Natural killer cell (primary cell): Measurements from ENCODE around the gene DST. TPM values are rescaled to one million over a fixed set of nuclear protein-coding genes. Genes with fewer than 3 reads are reported as not detected.

ENCODE experiments used
- ATAC-seq, 3 donors: fragments of 150-1000 bp in 2 of 3; fragments of 200-7000 bp in 1 of 3; cut with Tn5 transposase; 1 replicate in 1 of 3; 2 replicates in 2 of 3; pipeline ENCODE4 v1.10.0; 2021; ENCODE audit warnings: mild to moderate bottlenecking in 2 of 3, moderate library complexity in 2 of 3
- DNase-seq, 2 donors: peaks; one replicate each; pipeline versions ENCODE4 v3.0.0 to v3.0.0-alpha.2; 2013 to 2021; ENCODE audit warnings: mixed read lengths in 1 of 2
- H3K27ac ChIP-seq: one replicate; pipeline ENCODE4 v1.5.1; 2013; ENCODE audit warnings: mild to moderate bottlenecking, low read length
- H3K27me3 ChIP-seq: one replicate; pipeline ENCODE4 v1.6.1; 2013; ENCODE audit warnings: low read length; ENCODE audit not compliant: control insufficient read depth, insufficient read depth
- H3K36me3 ChIP-seq: one replicate; pipeline ENCODE4 v1.6.1; 2013; ENCODE audit warnings: low read length; ENCODE audit not compliant: control insufficient read depth, insufficient read depth
- H3K4me1 ChIP-seq: one replicate; pipeline ENCODE4 v1.6.1; 2013; ENCODE audit warnings: low read length; ENCODE audit not compliant: control insufficient read depth, insufficient read depth
- H3K4me3 ChIP-seq: one replicate; pipeline ENCODE4 v1.5.1; 2013; ENCODE audit warnings: low read length
- H3K9me3 ChIP-seq: one replicate; pipeline ENCODE4 v1.6.1; 2013; ENCODE audit warnings: low read length; ENCODE audit not compliant: control insufficient read depth, insufficient read depth
- H3K27ac Mint-ChIP-seq, 2 donors: one replicate each; pipeline ENCODE4 v1.8.0; 2022; ENCODE audit warnings: mild to moderate bottlenecking in 2 of 2, mixed read lengths in 2 of 2, moderate library complexity in 1 of 2
- H3K27me3 Mint-ChIP-seq, 2 donors: one replicate each; pipeline ENCODE4 v1.8.0; 2022; ENCODE audit warnings: low read depth in 2 of 2, mixed read lengths in 2 of 2
- H3K36me3 Mint-ChIP-seq: one replicate; pipeline ENCODE4 v1.8.0; 2022; ENCODE audit warnings: mixed read lengths
- H3K4me1 Mint-ChIP-seq, 2 donors: one replicate each; pipeline ENCODE4 v1.8.0; 2022; ENCODE audit warnings: mixed read lengths in 2 of 2
- H3K4me3 Mint-ChIP-seq: one replicate; pipeline ENCODE4 v1.8.0; 2022; ENCODE audit warnings: mild to moderate bottlenecking, moderate library complexity, mixed read lengths
- H3K9me3 Mint-ChIP-seq, 2 donors: one replicate each; pipeline ENCODE4 v1.8.0; 2022; ENCODE audit warnings: mixed read lengths in 2 of 2
- CTCF ChIP-seq: fragments of 200-600 bp; IDR thresholded peaks from one replicate; pipeline ENCODE4 v1.8.0; 2022; ENCODE audit warnings: antibody characterized with exemption
- WGBS: methylation state at CpG from one replicate; pipeline ENCODE4 v1.1.7; 2013; ENCODE audit warnings: missing lambda C conversion rate; ENCODE audit not compliant: insufficient coverage; 5-methylcytosine and 5-hydroxymethylcytosine counted together
- intact Hi-C: fragments of 100-400 bp; cut with micrococcal nuclease; formaldehyde crosslinking; loops from one replicate; pipeline ENCODE4 v1.14.2; 2022
- total RNA-seq, 4 donors: library from RNA; stranded (reverse); fragments of 120-200 nt in 1 of 4; gene quantifications; one replicate each; pipeline versions ENCODE4 v1.2.3 to v1.2.4, GENCODE V29; 2013 to 2022

Gene DST
- total RNA-seq, 3 donors from 2014 or later (not counting 1 experiment from before 2014, with no cell fraction given) = 5.6 to 14.7 (median 8.9) TPM

GRCh38 chr6:56509031-56509430 is 133.7 kb downstream of the DST start:
- no peaks in the 10 kb centered on the region for H3K9me3 Mint-ChIP-seq
- no peak overlapping the region for H3K27ac Mint-ChIP-seq
- no peak for DNase-seq
- no peaks in the 10 kb centered on the region for H3K4me1 ChIP-seq
- H3K27ac ChIP-seq = no peak overlapping the region
- no peak overlapping the region for H3K4me3 Mint-ChIP-seq
- 92% methylated on average over 2 of the region's 3 CpGs for WGBS
- ATAC-seq = no peak
- H3K9me3 ChIP-seq = no peaks in the 10 kb centered on the region
- intact Hi-C loops = no loop called here
- TF ChIP-seq CTCF = no peak
- H3K4me3 ChIP-seq = no peak overlapping the region
- H3K27me3 ChIP-seq = no peaks in the 10 kb centered on the region
- H3K36me3 ChIP-seq = no peaks in the 10 kb centered on the region
- no peaks in the 10 kb centered on the region for H3K27me3 Mint-ChIP-seq
- H3K36me3 Mint-ChIP-seq = no peaks in the 10 kb centered on the region
- H3K4me1 Mint-ChIP-seq = no peaks in the 10 kb centered on the region

- WGBS = 94% methylated on average over 4 of the region's 4 CpGs
- intact Hi-C loops = no loop called here
- H3K27me3 Mint-ChIP-seq = no peaks in the 10 kb centered on the region
- no peak overlapping the region for H3K4me3 Mint-ChIP-seq
- Histone ChIP-seq H3K4me1 (no peaks in the 10 kb centered on the region), H3K27me3 (no peaks in the 10 kb centered on the region), H3K4me3 (no peak overlapping the region), H3K27ac (no peak overlapping the region), H3K9me3 (no peaks in the 10 kb centered on the region), H3K36me3 (no peaks in the 10 kb centered on the region)
- no peaks in the 10 kb centered on the region for H3K4me1 Mint-ChIP-seq
- H3K27ac Mint-ChIP-seq = no peak overlapping the region
- H3K9me3 Mint-ChIP-seq = no peaks in the 10 kb centered on the region
- DNase-seq (no peak), ATAC-seq (no peak)
- H3K36me3 Mint-ChIP-seq = no peaks in the 10 kb centered on the region
- no peak for TF ChIP-seq CTCF
These were observed 135.2 kb downstream of the DST start for GRCh38 chr6:56507517-56507916.

GRCh38 chr6:56505512-56506260 is 137.0 kb downstream of the DST start:
- Histone ChIP-seq H3K36me3 (no peaks in the 10 kb centered on the region), H3K4me3 (no peak overlapping the region), H3K4me1 (no peaks in the 10 kb centered on the region), H3K27ac (no peak overlapping the region), H3K9me3 (no peaks in the 10 kb centered on the region), H3K27me3 (no peaks in the 10 kb centered on the region)
- no peak overlapping the region for H3K4me3 Mint-ChIP-seq
- DNase-seq = no peak
- H3K9me3 Mint-ChIP-seq = no peaks in the 10 kb centered on the region
- TF ChIP-seq CTCF = no peak
- no CpG with 5 or more reads among the region's 2 CpGs for WGBS
- ATAC-seq = no peak
- H3K36me3 Mint-ChIP-seq = no peaks in the 10 kb centered on the region
- intact Hi-C loops = no loop called here
- no peaks in the 10 kb centered on the region for H3K27me3 Mint-ChIP-seq
- no peak overlapping the region for H3K27ac Mint-ChIP-seq
- no peaks in the 10 kb centered on the region for H3K4me1 Mint-ChIP-seq

GRCh38 chr6:56501993-56502392 is 140.7 kb downstream of the DST start:
- intact Hi-C loops = no loop called here
- Mint-ChIP-seq H3K27me3 (no peaks in the 10 kb centered on the region), H3K4me1 (no peaks in the 10 kb centered on the region), H3K4me3 (no peak overlapping the region), H3K36me3 (no peaks in the 10 kb centered on the region), H3K27ac (no peak overlapping the region), H3K9me3 (no peaks in the 10 kb centered on the region)
- Histone ChIP-seq H3K4me1 (no peaks in the 10 kb centered on the region), H3K27me3 (no peaks in the 10 kb centered on the region), H3K4me3 (no peak overlapping the region), H3K9me3 (no peaks in the 10 kb centered on the region), H3K27ac (no peak overlapping the region), H3K36me3 (peaks cover 2% of the 10 kb centered on the region)
- TF ChIP-seq CTCF = no peak
- no peak for DNase-seq
- no peak for ATAC-seq
